ENCODE results near the gene RBM6. TPM values are rescaled to one million over a fixed set of nuclear protein-coding genes. Genes with fewer than 3 reads are reported as not detected.
"Not testable (repeated sequence)": the region's sequence is repeated elsewhere in the genome, so short reads cannot be mapped to it uniquely, and the experiment has no call there.

RBM6 gene
- total RNA-seq, 5 donors from 2014 or later (not counting 1 experiment from before 2014, with no cell fraction given), result 127 to 149 (median 140) TPM

- no peaks in the 10 kb centered on the region for H3K27me3 Mint-ChIP-seq
- peaks cover 12 to 17% of the 10 kb centered on the region in 2 donors for H3K36me3 ChIP-seq (ENCODE audit: control insufficient read depth in 2 of 2, extremely low read depth in 1 of 2, insufficient read depth in 1 of 2, low read length in 1 of 2)
- no peak overlapping the region for H3K4me3 ChIP-seq (ENCODE audit: control insufficient read depth in 1 of 2, extremely low read depth in 1 of 2, low read length in 1 of 2)
- CTCF ChIA-PET, result no interaction called here
- H3K4me3 Mint-ChIP-seq, result no peak overlapping the region
- H3K36me3 Mint-ChIP-seq, result peaks cover 21% of the 10 kb centered on the region
- DNase-seq (no peak), ATAC-seq (replicated peaks in 1 of 4) (no peak)
- WGBS (ENCODE audit: insufficient coverage), result 94% methylated on average over 5 of the region's 5 CpGs
- H3K27ac ChIP-seq (ENCODE audit: low read length), result no peak overlapping the region
- POLR2A ChIA-PET, result no interaction called here
- no peaks in the 10 kb centered on the region for H3K4me1 ChIP-seq (ENCODE audit: control insufficient read depth in 1 of 2, extremely low read depth in 1 of 2, insufficient read depth in 2 of 2, low read length in 2 of 2)
- no peaks in the 10 kb centered on the region for H3K27me3 ChIP-seq (replicated peaks in 1 of 2; ENCODE audit: control insufficient read depth in 2 of 2, extremely low read depth in 1 of 2, insufficient read depth in 2 of 2, low read length in 1 of 2)
- H3K27ac Mint-ChIP-seq, result no peak overlapping the region
- H3K9me3 ChIP-seq, result no peaks in the 10 kb centered on the region
- H3K9me3 Mint-ChIP-seq, result no peaks in the 10 kb centered on the region
- H3K4me1 Mint-ChIP-seq, result peaks cover 0 to 6% (median 3%) of the 10 kb centered on the region in 3 donors
Measured at GRCh38 chr3:49916686-49917085, 23.3 kb upstream of the RBM6 start.

GRCh38 chr3:49917806-49918590 lies 22.0 kb upstream of the RBM6 start:
- peak in 1 of 4 experiments; percentile 55 for ATAC-seq (replicated peaks in 1 of 4)
- H3K9me3 ChIP-seq; H3K36me3 Mint-ChIP-seq; H3K9me3 Mint-ChIP-seq; DNase-seq; H3K36me3 ChIP-seq (ENCODE audit: control insufficient read depth in 2 of 2, extremely low read depth in 1 of 2, insufficient read depth in 1 of 2, low read length in 1 of 2); H3K4me1 ChIP-seq (ENCODE audit: control insufficient read depth in 1 of 2, extremely low read depth in 1 of 2, insufficient read depth in 2 of 2, low read length in 2 of 2); H3K4me3 Mint-ChIP-seq; H3K27ac ChIP-seq (ENCODE audit: low read length); H3K27ac Mint-ChIP-seq; H3K4me1 Mint-ChIP-seq; H3K27me3 ChIP-seq (replicated peaks in 1 of 2; ENCODE audit: control insufficient read depth in 2 of 2, extremely low read depth in 1 of 2, insufficient read depth in 2 of 2, low read length in 1 of 2); POLR2A ChIA-PET; H3K4me3 ChIP-seq (ENCODE audit: control insufficient read depth in 1 of 2, extremely low read depth in 1 of 2, low read length in 1 of 2); H3K27me3 Mint-ChIP-seq: not testable (repeated sequence)
- 75% methylated on average over 7 of the region's 19 CpGs for WGBS (ENCODE audit: insufficient coverage)
- CTCF ChIA-PET, result interaction anchor here in 1 of 2 donors (0.7 kb wide), 1 partner anchor 10 kb away, joined by 3 read pairs; no protein-coding TSS in a partner anchor

GRCh38 chr3:49924683-49925082 lies 15.3 kb upstream of the RBM6 start:
- no peaks in the 10 kb centered on the region for H3K9me3 ChIP-seq
- no peak overlapping the region for H3K27ac ChIP-seq (ENCODE audit: low read length)
- no peak overlapping the region for H3K4me3 ChIP-seq (ENCODE audit: control insufficient read depth in 1 of 2, extremely low read depth in 1 of 2, low read length in 1 of 2)
- no peaks in the 10 kb centered on the region for H3K9me3 Mint-ChIP-seq
- H3K27ac Mint-ChIP-seq, result no peak overlapping the region
- H3K27me3 Mint-ChIP-seq, result no peaks in the 10 kb centered on the region
- H3K4me1 ChIP-seq (ENCODE audit: control insufficient read depth in 1 of 2, extremely low read depth in 1 of 2, insufficient read depth in 2 of 2, low read length in 2 of 2), result peaks cover 0 to 17% of the 10 kb centered on the region in 2 experiments
- ATAC-seq (replicated peaks in 1 of 4) (no peak), DNase-seq (no peak)
- no peaks in the 10 kb centered on the region for H3K27me3 ChIP-seq (replicated peaks in 1 of 2; ENCODE audit: control insufficient read depth in 2 of 2, extremely low read depth in 1 of 2, insufficient read depth in 2 of 2, low read length in 1 of 2)
- no CpG with 5 or more reads among the region's 2 CpGs for WGBS (ENCODE audit: insufficient coverage)
- no peak overlapping the region for H3K4me3 Mint-ChIP-seq
- peaks cover 10% of the 10 kb centered on the region for H3K36me3 Mint-ChIP-seq
- H3K4me1 Mint-ChIP-seq, result peaks cover 15 to 26% (median 17%) of the 10 kb centered on the region in 3 donors
- ChIA-PET POLR2A (no interaction called here), CTCF (no interaction called here)
- no peaks in the 10 kb centered on the region for H3K36me3 ChIP-seq (ENCODE audit: control insufficient read depth in 2 of 2, extremely low read depth in 1 of 2, insufficient read depth in 1 of 2, low read length in 1 of 2)

DNA sequence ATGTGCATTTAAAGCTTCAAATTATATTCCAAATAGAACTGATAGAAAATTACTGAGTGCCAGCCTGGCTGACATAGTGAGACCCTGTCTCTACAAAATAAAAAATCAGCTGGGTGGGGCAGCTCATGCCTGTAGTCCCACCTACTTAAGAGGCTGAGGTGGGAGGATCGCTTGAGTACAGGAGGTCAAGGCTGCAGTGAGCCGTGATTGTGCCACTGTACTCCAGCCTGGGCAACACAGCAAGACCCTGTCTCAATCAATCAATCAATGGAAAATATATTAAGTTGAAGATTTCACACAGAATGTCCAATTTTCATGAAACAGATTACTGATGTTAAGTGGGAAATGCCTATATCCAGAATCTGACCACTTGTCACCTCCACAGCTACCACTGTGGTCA lies 14.5 kb upstream of the RBM6 start:
- peaks cover 2 to 25% of the 10 kb centered on the region in 2 experiments for H3K4me1 ChIP-seq (ENCODE audit: control insufficient read depth in 1 of 2, extremely low read depth in 1 of 2, insufficient read depth in 2 of 2, low read length in 2 of 2)
- no peaks in the 10 kb centered on the region for H3K9me3 ChIP-seq
- H3K27ac ChIP-seq (ENCODE audit: low read length), result no peak overlapping the region
- Mint-ChIP-seq H3K36me3 (peaks cover 7% of the 10 kb centered on the region), H3K4me1 (peaks cover 21 to 31% (median 23%) of the 10 kb centered on the region in 3 donors), H3K27me3 (no peaks in the 10 kb centered on the region), H3K4me3 (no peak overlapping the region), H3K27ac (no peak overlapping the region), H3K9me3 (no peaks in the 10 kb centered on the region)
- DNase-seq (no peak), ATAC-seq (replicated peaks in 1 of 4) (no peak)
- ChIA-PET CTCF (no interaction called here), POLR2A (interaction anchor here in 1 of 2 donors (0.5 kb wide), 1 partner anchor 40 kb away, joined by 3 read pairs; no protein-coding TSS in a partner anchor)
- H3K4me3 ChIP-seq (ENCODE audit: control insufficient read depth in 1 of 2, extremely low read depth in 1 of 2, low read length in 1 of 2), result no peak overlapping the region
- H3K27me3 ChIP-seq (replicated peaks in 1 of 2; ENCODE audit: control insufficient read depth in 2 of 2, extremely low read depth in 1 of 2, insufficient read depth in 2 of 2, low read length in 1 of 2), result no peaks in the 10 kb centered on the region
- no peaks in the 10 kb centered on the region for H3K36me3 ChIP-seq (ENCODE audit: control insufficient read depth in 2 of 2, extremely low read depth in 1 of 2, insufficient read depth in 1 of 2, low read length in 1 of 2)
- no CpG with 5 or more reads among the region's 2 CpGs for WGBS (ENCODE audit: insufficient coverage)

GRCh38 chr3:49926117-49926728 lies 13.7 kb upstream of the RBM6 start:
- Histone ChIP-seq H3K4me3 (ENCODE audit: control insufficient read depth in 1 of 2, extremely low read depth in 1 of 2, low read length in 1 of 2) (no peak overlapping the region), H3K36me3 (ENCODE audit: control insufficient read depth in 2 of 2, extremely low read depth in 1 of 2, insufficient read depth in 1 of 2, low read length in 1 of 2) (no peaks in the 10 kb centered on the region), H3K9me3 (no peaks in the 10 kb centered on the region), H3K27me3 (replicated peaks in 1 of 2; ENCODE audit: control insufficient read depth in 2 of 2, extremely low read depth in 1 of 2, insufficient read depth in 2 of 2, low read length in 1 of 2) (no peaks in the 10 kb centered on the region), H3K4me1 (ENCODE audit: control insufficient read depth in 1 of 2, extremely low read depth in 1 of 2, insufficient read depth in 2 of 2, low read length in 2 of 2) (peaks cover 2 to 26% of the 10 kb centered on the region in 2 experiments), H3K27ac (ENCODE audit: low read length) (no peak overlapping the region)
- peaks cover 21 to 34% (median 27%) of the 10 kb centered on the region in 3 donors for H3K4me1 Mint-ChIP-seq
- CTCF ChIA-PET, result no interaction called here
- peaks cover 7% of the 10 kb centered on the region for H3K36me3 Mint-ChIP-seq
- no peaks in the 10 kb centered on the region for H3K9me3 Mint-ChIP-seq
- DNase-seq, result no peak
- POLR2A ChIA-PET, result interaction anchor here in 1 of 2 donors (0.6 kb wide), 1 partner anchor 12 kb away, joined by 5 read pairs; no protein-coding TSS in a partner anchor
- H3K27me3 Mint-ChIP-seq, result no peaks in the 10 kb centered on the region
- ATAC-seq (replicated peaks in 1 of 4), result no peak
- WGBS (ENCODE audit: insufficient coverage), result 93% methylated on average over 2 of the region's 4 CpGs
- no peak overlapping the region for H3K27ac Mint-ChIP-seq
- no peak overlapping the region for H3K4me3 Mint-ChIP-seq

DNA sequence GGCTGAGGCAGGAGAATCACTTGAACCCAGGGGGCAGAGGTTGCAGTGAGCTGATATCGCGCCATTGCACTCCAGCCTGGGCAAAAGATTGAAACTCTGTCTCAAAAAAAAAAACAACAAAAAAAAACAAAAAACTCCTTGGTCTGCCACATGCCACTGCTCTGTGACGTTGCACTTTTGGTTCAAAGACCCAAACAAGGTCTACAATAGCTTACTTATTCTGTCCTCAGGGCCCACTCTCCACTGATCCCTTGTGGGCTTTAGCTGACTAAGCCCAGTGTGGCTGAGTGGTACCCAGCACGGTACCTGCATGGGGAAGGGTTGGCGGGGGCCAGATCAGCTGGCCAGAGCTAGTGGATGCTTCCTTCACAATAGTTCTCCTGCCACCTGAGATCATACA lies 12.2 kb upstream of the RBM6 start:
- 86% methylated on average over 2 of the region's 5 CpGs for WGBS (ENCODE audit: insufficient coverage)
- no peaks in the 10 kb centered on the region for H3K27me3 Mint-ChIP-seq
- H3K27me3 ChIP-seq (replicated peaks in 1 of 2; ENCODE audit: control insufficient read depth in 2 of 2, extremely low read depth in 1 of 2, insufficient read depth in 2 of 2, low read length in 1 of 2), result no peaks in the 10 kb centered on the region
- DNase-seq (no peak), ATAC-seq (replicated peaks in 1 of 4) (no peak)
- H3K4me1 Mint-ChIP-seq, result peaks cover 21 to 36% (median 28%) of the 10 kb centered on the region in 3 donors
- POLR2A ChIA-PET, result no interaction called here
- peaks cover 2 to 26% of the 10 kb centered on the region in 2 experiments for H3K4me1 ChIP-seq (ENCODE audit: control insufficient read depth in 1 of 2, extremely low read depth in 1 of 2, insufficient read depth in 2 of 2, low read length in 2 of 2)
- H3K36me3 ChIP-seq (ENCODE audit: control insufficient read depth in 2 of 2, extremely low read depth in 1 of 2, insufficient read depth in 1 of 2, low read length in 1 of 2), result no peaks in the 10 kb centered on the region
- CTCF ChIA-PET, result interaction anchor here in 1 of 2 donors (0.6 kb wide), 1 partner anchor 50 kb away, joined by 6 read pairs; no protein-coding TSS in a partner anchor
- peak overlapping the region; percentile 1 to 39 for H3K27ac Mint-ChIP-seq
- H3K4me3 ChIP-seq (ENCODE audit: control insufficient read depth in 1 of 2, extremely low read depth in 1 of 2, low read length in 1 of 2), result no peak overlapping the region
- H3K9me3 Mint-ChIP-seq, result no peaks in the 10 kb centered on the region
- H3K4me3 Mint-ChIP-seq, result peak overlapping the region in 2 of 3 donors; percentile 83
- peaks cover 7% of the 10 kb centered on the region for H3K36me3 Mint-ChIP-seq
- no peaks in the 10 kb centered on the region for H3K9me3 ChIP-seq
- no peak overlapping the region for H3K27ac ChIP-seq (ENCODE audit: low read length)

All from T-cell (primary cell).